H9 (cell line): ENCODE measurements around the gene DLG2. TPM values are rescaled to one million over a fixed set of nuclear protein-coding genes. Genes with fewer than 3 reads are reported as not detected.

ENCODE experiments used
- DNase-seq: peaks from one replicate; pipeline ENCODE4 v3.0.0-alpha.2; 2017
- H2AFZ ChIP-seq: one replicate; pipeline ENCODE4 v1.6.1; 2013; ENCODE audit warnings: mild to moderate bottlenecking, low read length, control low read depth, moderate library complexity
- H2AK5ac ChIP-seq: 2 replicates; pipeline ENCODE4 v1.6.1; 2013; ENCODE audit warnings: low read length, control low read depth, mixed read lengths; ENCODE audit not compliant: insufficient read length
- H2BK120ac ChIP-seq: one replicate; pipeline ENCODE4 v1.6.1; 2013; ENCODE audit warnings: low read depth, mild to moderate bottlenecking, low read length, control low read depth, inconsistent platforms; ENCODE audit not compliant: poor library complexity, severe bottlenecking
- H2BK12ac ChIP-seq: 2 replicates; pipeline ENCODE4 v1.6.1; 2013; ENCODE audit warnings: low read length, control low read depth, mixed read lengths, low read depth; ENCODE audit not compliant: insufficient read length
- H2BK15ac ChIP-seq: 2 replicates; pipeline ENCODE4 v1.6.1; 2013; ENCODE audit warnings: low read depth, low read length, control low read depth
- H2BK20ac ChIP-seq: one replicate; pipeline ENCODE4 v1.6.1; 2013; ENCODE audit warnings: low read depth, mild to moderate bottlenecking, low read length, control low read depth, inconsistent platforms; ENCODE audit not compliant: poor library complexity, severe bottlenecking
- H2BK5ac ChIP-seq: 2 replicates; pipeline ENCODE4 v1.6.1; 2013; ENCODE audit warnings: low read length, control low read depth, mixed read lengths; ENCODE audit not compliant: insufficient read length
- H3K14ac ChIP-seq: 2 replicates; pipeline ENCODE4 v1.6.1; 2013; ENCODE audit warnings: low read length, control low read depth; ENCODE audit not compliant: insufficient read depth
- H3K18ac ChIP-seq: 2 replicates; pipeline ENCODE4 v1.6.1; 2013; ENCODE audit warnings: low read depth, mild to moderate bottlenecking, mixed read lengths, low read length, control low read depth; ENCODE audit not compliant: insufficient read length
- H3K23ac ChIP-seq: 2 replicates; pipeline ENCODE4 v1.6.1; 2013; ENCODE audit warnings: low read length, control low read depth, mixed read lengths, low read depth; ENCODE audit not compliant: insufficient read length
- H3K23me2 ChIP-seq: 2 replicates; pipeline ENCODE4 v1.6.1; 2013; ENCODE audit warnings: low read depth, mild to moderate bottlenecking, mixed read lengths, low read length, control low read depth; ENCODE audit not compliant: insufficient read length, poor library complexity, severe bottlenecking
- H3K27ac ChIP-seq: 2 replicates; pipeline ENCODE4 v1.5.1; 2013; ENCODE audit warnings: low read length, control low read depth, mixed read lengths, low read depth; ENCODE audit not compliant: insufficient read length
- H3K27me3 ChIP-seq: 2 replicates; pipeline ENCODE4 v1.6.1; 2013; ENCODE audit warnings: low read length, control low read depth, inconsistent platforms; ENCODE audit not compliant: insufficient read depth
- H3K4ac ChIP-seq: 2 replicates; pipeline ENCODE4 v1.6.1; 2013; ENCODE audit warnings: low read depth, mild to moderate bottlenecking, control low read depth, inconsistent platforms, low read length, moderate library complexity
- H3K4me1 ChIP-seq: 2 replicates; pipeline ENCODE4 v1.6.1; 2013; ENCODE audit warnings: low read length, control low read depth, inconsistent platforms; ENCODE audit not compliant: insufficient read depth
- H3K4me2 ChIP-seq: 2 replicates; pipeline ENCODE4 v1.6.1; 2013; ENCODE audit warnings: low read length, control low read depth, mixed read lengths; ENCODE audit not compliant: insufficient read length, insufficient read depth
- H3K56ac ChIP-seq: 2 replicates; pipeline ENCODE4 v1.6.1; 2013; ENCODE audit warnings: low read depth, mild to moderate bottlenecking, mixed read lengths, low read length, control low read depth; ENCODE audit not compliant: insufficient read length
- H3K79me1 ChIP-seq: 2 replicates; pipeline ENCODE4 v1.6.1; 2013; ENCODE audit warnings: low read depth, mild to moderate bottlenecking, moderate library complexity, low read length, control low read depth, inconsistent platforms; ENCODE audit not compliant: insufficient read depth, poor library complexity, severe bottlenecking
- H3K79me2 ChIP-seq: 2 replicates; pipeline ENCODE4 v1.6.1; 2013; ENCODE audit warnings: low read length, control low read depth, inconsistent platforms; ENCODE audit not compliant: insufficient read depth
- H3K9ac ChIP-seq: 2 replicates; pipeline ENCODE4 v1.6.1; 2013; ENCODE audit warnings: low read length, control low read depth, mixed read lengths; ENCODE audit not compliant: insufficient read length; ENCODE audit errors: extremely low read depth
- H3K9me3 ChIP-seq: one replicate; pipeline ENCODE4 v1.6.1; 2013; ENCODE audit warnings: low read depth, low read length, inconsistent platforms; ENCODE audit not compliant: control insufficient read depth
- H3T11ph ChIP-seq: one replicate; pipeline ENCODE4 v1.6.1; 2013; ENCODE audit warnings: mild to moderate bottlenecking, low read length, control low read depth, inconsistent platforms
- H4K20me1 ChIP-seq: one replicate; pipeline ENCODE4 v1.6.1; 2013; ENCODE audit not compliant: control insufficient read depth, insufficient read length, insufficient read depth
- H4K5ac ChIP-seq: 2 replicates; pipeline ENCODE4 v1.6.1; 2013; ENCODE audit warnings: low read depth, mild to moderate bottlenecking, mixed read lengths, low read length, control low read depth; ENCODE audit not compliant: insufficient read length
- H4K8ac ChIP-seq: replicated peaks from 2 replicates; pipeline ENCODE4 v1.6.1; 2013; ENCODE audit warnings: low read length, control low read depth, mixed read lengths, low read depth; ENCODE audit not compliant: insufficient read length
- H4K91ac ChIP-seq: 2 replicates; pipeline ENCODE4 v1.6.1; 2013; ENCODE audit warnings: low read depth, mild to moderate bottlenecking, moderate library complexity, mixed read lengths, low read length, control low read depth; ENCODE audit not compliant: insufficient read length
- H3K27ac Mint-ChIP-seq, 3 experiments: 2 replicates in 2 of 3; 3 replicates in 1 of 3; pipeline ENCODE4 v1.8.0; 2020 to 2021; ENCODE audit warnings: mixed read lengths in 3 of 3, mild to moderate bottlenecking in 1 of 3, moderate library complexity in 1 of 3
- H3K27me3 Mint-ChIP-seq: 2 replicates; pipeline ENCODE4 v1.8.0; 2021; ENCODE audit warnings: low read depth, mild to moderate bottlenecking, moderate library complexity, mixed read lengths
- H3K36me3 Mint-ChIP-seq, 3 experiments: 2 replicates in 2 of 3; 3 replicates in 1 of 3; pipeline ENCODE4 v1.8.0; 2020 to 2021; ENCODE audit warnings: low read depth in 3 of 3, mixed read lengths in 3 of 3; ENCODE audit not compliant: insufficient read depth in 1 of 3
- H3K4me1 Mint-ChIP-seq, 2 experiments: 2 replicates each; pipeline ENCODE4 v1.8.0; 2020; ENCODE audit warnings: mixed read lengths in 2 of 2
- H3K4me3 Mint-ChIP-seq, 2 experiments: 2 replicates in 1 of 2; 3 replicates in 1 of 2; pipeline ENCODE4 v1.8.0; 2020 to 2021; ENCODE audit warnings: mild to moderate bottlenecking in 2 of 2, mixed read lengths in 2 of 2, moderate library complexity in 1 of 2
- H3K9me3 Mint-ChIP-seq, 2 experiments: 2 replicates in 1 of 2; 3 replicates in 1 of 2; pipeline ENCODE4 v1.8.0; 2020; ENCODE audit warnings: mild to moderate bottlenecking in 2 of 2, mixed read lengths in 2 of 2, moderate library complexity in 1 of 2
- total RNA-seq: library from RNA; stranded (reverse); gene quantifications from 2 replicates; pipeline ENCODE4 v1.2.1, GENCODE V29; 2021
- TF ChIP-seq, protein P1 (sequence below): fragments of 200-600 bp; sonication (generic); conservative IDR thresholded peaks from 3 replicates; pipeline ENCODE4 v1.8.0; 2021; ENCODE audit warnings: antibody characterized with exemption, mild to moderate bottlenecking

The DLG2 gene
- total RNA-seq, 1 experiment from 2014 or later = 8.0 TPM

DNA sequence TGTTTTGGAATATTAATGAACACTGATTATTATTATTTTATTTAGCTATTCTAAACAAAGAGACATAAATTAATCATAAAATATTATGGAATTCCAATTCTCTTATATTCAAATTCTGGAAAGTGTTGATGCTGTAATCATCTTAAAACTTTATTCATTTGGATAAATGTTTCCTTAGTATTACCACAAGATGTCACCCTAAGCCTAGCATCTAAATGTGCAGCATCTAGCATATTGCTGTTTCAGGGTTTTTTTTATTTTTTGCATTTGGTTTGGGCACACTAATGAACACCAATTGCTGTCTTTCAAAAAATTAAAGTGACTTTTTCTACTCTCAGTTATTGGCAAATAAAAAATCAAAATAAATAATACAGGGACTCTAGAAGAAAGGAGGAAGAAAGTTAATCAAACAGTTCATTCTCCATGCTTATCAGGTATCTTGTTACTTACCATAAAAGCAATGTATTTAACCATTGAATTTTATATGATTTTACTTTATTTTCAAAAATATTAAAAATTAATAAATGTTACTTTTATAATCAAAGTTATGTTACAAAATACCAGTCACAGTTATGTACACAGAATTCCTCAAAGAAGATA, 31.8 kb downstream of the DLG2 start:
- no peak overlapping the region for H3K23ac ChIP-seq
- H3K79me2 ChIP-seq = no peaks in the 10 kb centered on the region
- H3K23me2 ChIP-seq = no peaks in the 10 kb centered on the region
- H3K9me3 Mint-ChIP-seq = no peaks in the 10 kb centered on the region
- TF ChIP-seq, protein P1, sequence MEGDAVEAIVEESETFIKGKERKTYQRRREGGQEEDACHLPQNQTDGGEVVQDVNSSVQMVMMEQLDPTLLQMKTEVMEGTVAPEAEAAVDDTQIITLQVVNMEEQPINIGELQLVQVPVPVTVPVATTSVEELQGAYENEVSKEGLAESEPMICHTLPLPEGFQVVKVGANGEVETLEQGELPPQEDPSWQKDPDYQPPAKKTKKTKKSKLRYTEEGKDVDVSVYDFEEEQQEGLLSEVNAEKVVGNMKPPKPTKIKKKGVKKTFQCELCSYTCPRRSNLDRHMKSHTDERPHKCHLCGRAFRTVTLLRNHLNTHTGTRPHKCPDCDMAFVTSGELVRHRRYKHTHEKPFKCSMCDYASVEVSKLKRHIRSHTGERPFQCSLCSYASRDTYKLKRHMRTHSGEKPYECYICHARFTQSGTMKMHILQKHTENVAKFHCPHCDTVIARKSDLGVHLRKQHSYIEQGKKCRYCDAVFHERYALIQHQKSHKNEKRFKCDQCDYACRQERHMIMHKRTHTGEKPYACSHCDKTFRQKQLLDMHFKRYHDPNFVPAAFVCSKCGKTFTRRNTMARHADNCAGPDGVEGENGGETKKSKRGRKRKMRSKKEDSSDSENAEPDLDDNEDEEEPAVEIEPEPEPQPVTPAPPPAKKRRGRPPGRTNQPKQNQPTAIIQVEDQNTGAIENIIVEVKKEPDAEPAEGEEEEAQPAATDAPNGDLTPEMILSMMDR = peak; percentile 79
- no peak overlapping the region for H2AK5ac ChIP-seq
- H3K27me3 Mint-ChIP-seq = no peaks in the 10 kb centered on the region
- no peak overlapping the region for H4K5ac ChIP-seq
- no peaks in the 10 kb centered on the region for H3K79me1 ChIP-seq
- no peak for DNase-seq
- no peak overlapping the region for H2BK120ac ChIP-seq
- no peak overlapping the region for H2BK15ac ChIP-seq
- peaks cover 0 to 5% (median 0%) of the 10 kb centered on the region in 3 experiments; a peak in 1 of 7 replicates for H3K36me3 Mint-ChIP-seq
- no peak overlapping the region for H4K91ac ChIP-seq
- peaks cover 21% of the 10 kb centered on the region in 2 experiments for H3K4me1 Mint-ChIP-seq
- H2BK20ac ChIP-seq = no peak overlapping the region
- no peak overlapping the region for H3K4me2 ChIP-seq
- no peak overlapping the region for H3K14ac ChIP-seq
- no peak overlapping the region for H3K27ac ChIP-seq
- no peak overlapping the region for H3K4ac ChIP-seq
- H3K4me1 ChIP-seq = no peaks in the 10 kb centered on the region
- H3K9ac ChIP-seq = no peak overlapping the region
- no peak overlapping the region for H3K4me3 Mint-ChIP-seq
- H4K20me1 ChIP-seq = no peaks in the 10 kb centered on the region
- no peak overlapping the region for H3T11ph ChIP-seq
- no peak overlapping the region for H2BK12ac ChIP-seq
- H3K56ac ChIP-seq = no peak overlapping the region
- no peak overlapping the region for H3K27ac Mint-ChIP-seq
- H4K8ac ChIP-seq = no peak overlapping the region
- H3K18ac ChIP-seq = no peak overlapping the region
- no peak overlapping the region for H2AFZ ChIP-seq
- no peaks in the 10 kb centered on the region for H3K9me3 ChIP-seq
- no peaks in the 10 kb centered on the region for H3K27me3 ChIP-seq
- no peak overlapping the region for H2BK5ac ChIP-seq
